ENCODE measurements around the gene LRP11. TPM values are rescaled to one million over a fixed set of nuclear protein-coding genes. Genes with fewer than 3 reads are reported as not detected.
A peak's percentile ranks its signal among the peaks of the same experiment; 100 is the strongest.

LRP11 gene
- total RNA-seq, 2 experiments from 2014 or later, result 1.8 to 2.1 TPM

GRCh38 chr6:149831308-149831820, 32.8 kb downstream of the LRP11 start:
- Mint-ChIP-seq H3K4me1 (no peaks in the 10 kb centered on the region), H3K36me3 (no peaks in the 10 kb centered on the region), H3K4me3 (no peak overlapping the region), H3K27ac (no peak overlapping the region), H3K27me3 (no peaks in the 10 kb centered on the region), H3K9me3 (no peaks in the 10 kb centered on the region)
- no peak for DNase-seq

GRCh38 chr6:149830731-149831307, 33.3 kb downstream of the LRP11 start:
- Mint-ChIP-seq H3K27me3 (no peaks in the 10 kb centered on the region), H3K36me3 (no peaks in the 10 kb centered on the region), H3K27ac (no peak overlapping the region), H3K4me3 (no peak overlapping the region), H3K4me1 (no peaks in the 10 kb centered on the region), H3K9me3 (no peaks in the 10 kb centered on the region)
- no peak for DNase-seq

- H3K27ac Mint-ChIP-seq, result no peak overlapping the region
- no peak for DNase-seq
These were observed 38.9 kb downstream of the LRP11 start for GRCh38 chr6:149825292-149825691.

GRCh38 chr6:149823013-149823412, 41.1 kb downstream of the LRP11 start:
- Mint-ChIP-seq H3K27ac (no peak overlapping the region), H3K4me1 (no peaks in the 10 kb centered on the region), H3K27me3 (no peaks in the 10 kb centered on the region), H3K4me3 (no peak overlapping the region), H3K36me3 (no peaks in the 10 kb centered on the region), H3K9me3 (no peaks in the 10 kb centered on the region)
- DNase-seq, result no peak

More at GRCh38 chr6:149825292-149825691, 38.9 kb downstream of the LRP11 start:
- Mint-ChIP-seq H3K4me1 (no peaks in the 10 kb centered on the region), H3K9me3 (no peaks in the 10 kb centered on the region), H3K4me3 (no peak overlapping the region), H3K36me3 (no peaks in the 10 kb centered on the region), H3K27me3 (no peaks in the 10 kb centered on the region)

- Mint-ChIP-seq H3K27me3 (no peaks in the 10 kb centered on the region), H3K27ac (no peak overlapping the region), H3K36me3 (no peaks in the 10 kb centered on the region), H3K4me1 (no peaks in the 10 kb centered on the region), H3K9me3 (no peaks in the 10 kb centered on the region), H3K4me3 (no peak overlapping the region)
- no peak for DNase-seq
These were observed 42.7 kb downstream of the LRP11 start for GRCh38 chr6:149821492-149821891.

- H3K27ac Mint-ChIP-seq, result no peak overlapping the region
- no peak overlapping the region for H3K4me3 Mint-ChIP-seq
- H3K4me1 Mint-ChIP-seq, result no peaks in the 10 kb centered on the region
- no peaks in the 10 kb centered on the region for H3K9me3 Mint-ChIP-seq
- DNase-seq, result no peak
- H3K27me3 Mint-ChIP-seq, result no peaks in the 10 kb centered on the region
- no peaks in the 10 kb centered on the region for H3K36me3 Mint-ChIP-seq
These were observed 43.7 kb downstream of the LRP11 start for GRCh38 chr6:149820506-149820905.

GRCh38 chr6:149815788-149816187, 48.4 kb downstream of the LRP11 start:
- Mint-ChIP-seq H3K4me1 (no peaks in the 10 kb centered on the region), H3K27ac (no peak overlapping the region), H3K27me3 (no peaks in the 10 kb centered on the region), H3K4me3 (no peak overlapping the region), H3K9me3 (no peaks in the 10 kb centered on the region), H3K36me3 (peaks cover 9% of the 10 kb centered on the region)
- DNase-seq, result no peak

GRCh38 chr6:149813351-149813750, 50.8 kb downstream of the LRP11 start:
- H3K27me3 Mint-ChIP-seq, result no peaks in the 10 kb centered on the region
- no peaks in the 10 kb centered on the region for H3K4me1 Mint-ChIP-seq
- DNase-seq, result no peak
- H3K9me3 Mint-ChIP-seq, result no peaks in the 10 kb centered on the region
- H3K4me3 Mint-ChIP-seq, result no peak overlapping the region
- H3K27ac Mint-ChIP-seq, result no peak overlapping the region
- H3K36me3 Mint-ChIP-seq, result peaks cover 9% of the 10 kb centered on the region

- DNase-seq, result no peak
- no peaks in the 10 kb centered on the region for H3K27me3 Mint-ChIP-seq
- no peaks in the 10 kb centered on the region for H3K9me3 Mint-ChIP-seq
- no peak overlapping the region for H3K4me3 Mint-ChIP-seq
- peaks cover 7% of the 10 kb centered on the region for H3K4me1 Mint-ChIP-seq
- no peak overlapping the region for H3K27ac Mint-ChIP-seq
- peaks cover 11% of the 10 kb centered on the region for H3K36me3 Mint-ChIP-seq
These were observed 54.4 kb downstream of the LRP11 start for GRCh38 chr6:149809798-149810197.

GRCh38 chr6:149806127-149806526, 58.0 kb downstream of the LRP11 start:
- H3K27me3 Mint-ChIP-seq, result no peaks in the 10 kb centered on the region
- H3K9me3 Mint-ChIP-seq, result no peaks in the 10 kb centered on the region
- H3K4me3 Mint-ChIP-seq, result no peak overlapping the region
- H3K4me1 Mint-ChIP-seq, result peaks cover 7% of the 10 kb centered on the region
- DNase-seq, result peak; percentile 7
- H3K36me3 Mint-ChIP-seq, result peaks cover 6% of the 10 kb centered on the region
- H3K27ac Mint-ChIP-seq, result no peak overlapping the region

- no peaks in the 10 kb centered on the region for H3K4me1 Mint-ChIP-seq
- no peak overlapping the region for H3K27ac Mint-ChIP-seq
- no peaks in the 10 kb centered on the region for H3K27me3 Mint-ChIP-seq
- H3K4me3 Mint-ChIP-seq, result no peak overlapping the region
- no peak for DNase-seq
- H3K36me3 Mint-ChIP-seq, result peaks cover 9% of the 10 kb centered on the region
- H3K9me3 Mint-ChIP-seq, result no peaks in the 10 kb centered on the region
These were observed 80.6 kb downstream of the LRP11 start for GRCh38 chr6:149783551-149783950.

- Mint-ChIP-seq H3K4me1 (no peaks in the 10 kb centered on the region), H3K4me3 (no peak overlapping the region), H3K9me3 (no peaks in the 10 kb centered on the region), H3K27ac (no peak overlapping the region), H3K27me3 (no peaks in the 10 kb centered on the region), H3K36me3 (peaks cover 7% of the 10 kb centered on the region)
- no peak for DNase-seq
These were observed 81.8 kb downstream of the LRP11 start for GRCh38 chr6:149782337-149782736.

GRCh38 chr6:149781715-149782114, 82.4 kb downstream of the LRP11 start:
- Mint-ChIP-seq H3K36me3 (peaks cover 7% of the 10 kb centered on the region), H3K4me3 (no peak overlapping the region), H3K27me3 (no peaks in the 10 kb centered on the region), H3K4me1 (no peaks in the 10 kb centered on the region), H3K27ac (no peak overlapping the region), H3K9me3 (no peaks in the 10 kb centered on the region)
- DNase-seq, result no peak

GRCh38 chr6:149779644-149779963, 84.6 kb downstream of the LRP11 start:
- no peak overlapping the region for H3K4me3 Mint-ChIP-seq
- H3K27me3 Mint-ChIP-seq, result no peaks in the 10 kb centered on the region
- no peaks in the 10 kb centered on the region for H3K9me3 Mint-ChIP-seq
- H3K4me1 Mint-ChIP-seq, result no peaks in the 10 kb centered on the region
- peaks cover 12% of the 10 kb centered on the region for H3K36me3 Mint-ChIP-seq
- DNase-seq, result no peak
- H3K27ac Mint-ChIP-seq, result no peak overlapping the region

GRCh38 chr6:149777624-149778023, 86.5 kb downstream of the LRP11 start:
- H3K4me1 Mint-ChIP-seq, result no peaks in the 10 kb centered on the region
- H3K36me3 Mint-ChIP-seq, result peaks cover 14% of the 10 kb centered on the region

GRCh38 chr6:149771925-149772324, 92.2 kb downstream of the LRP11 start:
- Mint-ChIP-seq H3K4me1 (peaks cover 2% of the 10 kb centered on the region), H3K27me3 (no peaks in the 10 kb centered on the region), H3K36me3 (peaks cover 31% of the 10 kb centered on the region), H3K27ac (no peak overlapping the region), H3K9me3 (no peaks in the 10 kb centered on the region), H3K4me3 (no peak overlapping the region)
- no peak for DNase-seq

More at GRCh38 chr6:149777624-149778023, 86.5 kb downstream of the LRP11 start:
- DNase-seq, result no peak
- Mint-ChIP-seq H3K9me3 (no peaks in the 10 kb centered on the region), H3K27me3 (no peaks in the 10 kb centered on the region), H3K4me3 (no peak overlapping the region), H3K27ac (no peak overlapping the region)
